DMS 273 (cell line): ENCODE results near the gene KCNAB2.

Experiments used
- DNase-seq: peaks from one replicate; lab custom pipeline; 2025; ENCODE audit not compliant: unreplicated experiment; lab: John Stamatoyannopoulos, UW

The KCNAB2 gene

DNA sequence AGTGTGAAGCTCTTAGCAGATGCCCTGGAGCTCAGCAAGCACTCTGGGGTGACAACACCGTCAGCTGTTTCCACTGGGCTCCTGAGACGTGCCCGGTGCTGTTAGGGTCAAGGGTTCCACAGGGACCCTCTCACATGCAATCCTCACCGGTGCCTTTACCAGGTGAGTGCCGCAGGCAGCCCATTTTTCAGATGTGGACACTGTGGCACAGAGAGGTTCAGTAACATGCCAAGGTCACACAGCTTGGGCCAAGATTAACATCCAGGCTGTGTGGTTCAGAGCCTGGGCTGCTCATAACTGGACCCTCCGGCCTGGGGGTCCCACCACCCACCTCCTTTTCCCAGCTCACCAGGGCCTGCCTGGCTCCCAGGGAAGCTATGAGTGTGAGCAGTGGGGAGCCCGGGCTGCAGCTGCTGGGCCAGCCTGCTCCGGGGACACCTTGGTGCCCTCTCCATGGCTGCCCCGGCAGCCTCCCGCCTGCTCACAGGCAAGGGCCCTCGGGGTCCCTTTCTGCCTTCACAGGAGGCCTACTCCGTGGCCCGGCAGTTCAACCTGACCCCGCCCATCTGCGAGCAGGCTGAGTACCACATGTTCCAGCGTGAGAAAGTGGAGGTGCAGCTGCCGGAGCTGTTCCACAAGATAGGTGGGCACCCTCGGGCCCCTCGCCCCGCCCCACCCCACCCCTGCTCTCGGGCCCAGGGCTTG is 49.3 kb downstream of the KCNAB2 start:
- DNase-seq, result no peak

DNA sequence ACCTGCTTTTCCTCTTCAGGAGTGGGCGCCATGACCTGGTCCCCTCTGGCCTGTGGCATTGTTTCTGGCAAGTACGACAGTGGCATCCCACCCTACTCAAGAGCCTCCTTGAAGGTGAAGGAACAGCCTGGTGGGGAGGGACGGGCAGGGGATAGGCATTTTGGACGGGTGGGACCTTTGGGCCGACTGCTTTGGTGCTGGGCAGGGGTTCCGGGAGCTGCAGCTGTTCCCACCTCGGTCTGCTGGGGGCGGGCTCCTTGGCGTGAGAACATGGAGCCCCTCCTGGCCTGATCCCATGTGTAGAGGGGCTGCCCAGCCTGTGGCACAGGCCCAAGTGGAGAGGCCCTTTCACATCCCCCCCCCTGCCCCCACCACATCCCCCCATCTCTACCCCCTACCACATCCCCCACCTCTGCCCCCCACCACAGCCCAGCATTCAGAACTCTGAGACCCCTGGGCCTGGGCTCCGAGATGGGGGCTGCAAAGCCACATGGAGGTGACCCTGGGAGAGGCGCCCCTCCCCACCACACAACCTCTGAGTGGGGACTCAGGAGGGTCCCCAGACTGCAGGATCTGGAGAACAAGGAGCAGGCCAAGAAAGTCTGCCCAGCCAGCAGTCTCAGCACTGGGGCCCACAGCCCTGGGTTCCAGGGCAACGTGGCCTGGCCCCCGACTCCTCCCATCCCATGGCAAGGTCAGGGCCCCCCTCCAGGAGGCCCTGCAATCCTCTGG is 50.0 kb downstream of the KCNAB2 start:
- no peak for DNase-seq

DNA sequence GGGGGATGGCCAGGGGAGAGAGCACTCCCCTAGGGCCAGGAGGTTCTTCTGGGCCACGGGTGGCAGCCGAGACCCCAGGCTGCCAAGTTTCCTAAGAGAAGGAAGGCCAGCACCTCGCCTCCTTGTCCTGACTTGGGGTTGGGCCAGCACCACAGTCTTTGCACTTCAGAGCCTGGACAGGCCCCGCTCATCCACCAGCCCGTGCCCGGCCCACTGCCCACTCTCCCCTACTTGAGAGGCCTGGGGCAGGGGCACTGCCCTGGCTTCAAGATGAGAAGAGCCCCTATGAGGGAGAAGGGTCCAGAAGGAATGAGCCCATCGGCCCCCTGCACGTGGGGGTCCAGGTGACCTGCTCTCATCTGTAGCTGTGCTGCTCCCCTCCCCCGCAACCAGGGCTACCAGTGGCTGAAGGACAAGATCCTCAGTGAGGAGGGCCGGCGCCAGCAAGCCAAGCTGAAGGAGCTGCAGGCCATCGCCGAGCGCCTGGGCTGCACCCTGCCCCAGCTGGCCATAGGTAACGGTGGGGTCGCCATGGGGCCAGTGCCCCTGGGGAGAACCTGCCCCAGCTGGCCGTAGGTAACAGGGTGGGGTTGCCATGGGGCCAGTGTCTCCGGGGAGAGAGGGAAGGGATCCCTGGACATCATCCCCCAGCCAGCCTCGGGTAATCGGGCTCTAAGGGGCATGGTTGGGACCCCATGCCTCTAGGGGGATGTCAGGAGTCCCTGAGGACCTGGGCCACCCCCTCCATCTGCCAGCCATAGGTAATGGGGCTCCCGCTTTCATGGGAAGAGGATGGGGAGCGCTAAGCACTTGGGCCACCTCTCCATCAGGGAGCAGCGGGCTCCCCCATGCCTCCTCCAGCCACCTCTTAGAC is 50.8 kb downstream of the KCNAB2 start:
- DNase-seq, result no peak

DNA sequence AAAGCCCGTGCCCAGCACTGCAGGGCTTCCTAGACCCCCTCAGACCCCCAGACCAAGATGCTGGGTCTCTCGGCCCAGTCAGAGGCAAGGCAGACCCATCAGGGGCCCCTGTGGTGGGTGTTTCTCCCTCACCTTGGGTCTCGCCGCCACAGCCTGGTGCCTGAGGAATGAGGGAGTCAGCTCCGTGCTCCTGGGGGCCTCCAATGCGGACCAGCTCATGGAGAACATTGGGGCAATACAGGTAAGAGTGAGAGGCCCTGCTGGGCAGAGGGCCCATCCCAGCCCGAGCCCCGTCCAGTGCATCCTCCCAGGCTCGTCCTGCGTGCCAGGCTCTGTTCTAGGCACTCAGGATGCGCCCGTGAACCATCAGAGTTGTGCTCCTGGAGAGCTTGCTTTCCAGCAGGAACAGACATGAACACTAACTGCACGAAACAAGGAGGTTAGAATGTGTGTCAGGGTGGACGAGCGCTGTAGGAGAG is 51.5 kb downstream of the KCNAB2 start:
- DNase-seq, result no peak

DNA sequence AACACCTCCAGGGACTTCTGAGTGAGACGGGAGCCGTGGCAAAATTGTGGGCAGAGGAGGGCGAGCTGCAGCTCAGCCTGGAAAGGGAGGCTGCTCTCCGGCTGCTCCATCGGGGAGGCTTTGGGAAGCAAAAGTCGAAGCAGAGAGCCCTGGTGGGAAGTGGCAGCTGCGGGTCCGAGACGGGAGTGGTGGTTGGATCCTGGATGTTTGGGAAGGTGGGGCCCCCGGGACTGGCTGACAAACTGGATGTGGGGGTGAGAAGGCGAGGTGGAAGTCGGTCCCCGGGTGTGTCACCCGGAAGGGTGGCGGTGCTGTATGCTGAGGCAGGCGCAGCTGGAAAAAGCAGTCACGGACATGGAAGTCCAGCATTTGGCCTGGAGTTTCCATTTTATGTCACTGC is 52.1 kb downstream of the KCNAB2 start:
- no peak for DNase-seq

DNA sequence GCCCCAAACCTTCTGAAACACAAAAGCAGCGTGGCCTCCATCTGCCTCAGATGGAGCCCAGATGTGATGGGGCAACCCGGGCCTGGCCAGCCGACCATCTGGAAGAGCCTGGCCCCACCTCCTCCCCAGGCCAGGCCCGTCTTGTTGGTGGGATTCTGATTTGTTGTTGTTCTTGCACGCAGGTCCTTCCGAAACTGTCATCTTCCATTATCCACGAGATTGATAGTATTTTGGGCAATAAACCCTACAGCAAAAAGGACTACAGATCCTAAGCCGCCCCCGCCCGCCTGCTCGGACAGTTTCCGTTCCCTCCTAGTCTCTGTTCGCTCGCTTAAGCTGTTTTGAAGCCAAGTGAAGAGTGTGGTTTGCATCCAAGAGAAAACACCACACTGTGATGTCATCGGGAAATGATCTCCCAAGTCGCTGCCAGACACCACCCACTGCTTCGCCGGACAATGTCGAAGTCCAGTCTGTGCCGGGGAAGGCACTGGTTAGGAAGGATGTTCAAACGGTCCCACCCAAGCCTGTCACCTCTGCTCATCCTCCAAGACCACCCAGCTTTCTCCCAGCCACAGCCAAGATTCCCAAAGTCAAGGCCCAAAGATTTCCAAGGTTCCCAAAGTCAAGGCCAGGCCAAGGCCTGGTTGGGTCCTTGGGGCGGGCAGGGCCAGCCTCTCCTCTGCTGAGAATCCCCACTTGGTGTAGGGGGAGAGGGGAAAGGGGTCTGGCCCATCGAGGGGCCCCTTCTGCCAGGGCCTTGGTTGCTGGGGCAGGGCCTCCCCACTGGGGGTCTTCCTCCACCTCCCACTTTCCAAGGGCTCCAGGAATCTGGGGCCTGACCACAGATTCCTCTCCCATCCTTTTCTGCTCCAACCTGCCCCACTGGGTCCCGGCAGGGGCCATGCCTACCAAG is 52.9 kb downstream of the KCNAB2 start:
- peak; percentile 64 for DNase-seq

DNA sequence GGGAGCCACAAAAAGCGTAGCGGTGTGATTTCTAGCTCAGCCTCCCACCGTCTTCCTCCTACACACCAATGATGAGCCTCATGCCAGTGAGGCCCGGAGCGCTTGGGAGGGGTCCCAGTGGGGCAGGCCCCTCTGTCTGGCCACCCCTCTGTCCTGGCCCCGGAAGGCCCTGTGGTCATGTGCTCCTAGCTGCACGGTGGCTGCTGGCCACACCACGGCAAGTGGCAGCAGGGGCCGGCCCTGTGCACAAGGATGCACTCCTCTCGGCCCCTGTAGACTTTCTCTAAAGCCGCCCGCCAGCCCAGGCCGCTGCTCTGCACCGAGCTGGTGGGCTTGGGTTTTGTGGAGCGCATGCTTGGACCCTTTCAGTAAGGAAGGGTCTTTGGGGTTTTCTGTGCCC is 53.6 kb downstream of the KCNAB2 start:
- DNase-seq, result no peak

DNA sequence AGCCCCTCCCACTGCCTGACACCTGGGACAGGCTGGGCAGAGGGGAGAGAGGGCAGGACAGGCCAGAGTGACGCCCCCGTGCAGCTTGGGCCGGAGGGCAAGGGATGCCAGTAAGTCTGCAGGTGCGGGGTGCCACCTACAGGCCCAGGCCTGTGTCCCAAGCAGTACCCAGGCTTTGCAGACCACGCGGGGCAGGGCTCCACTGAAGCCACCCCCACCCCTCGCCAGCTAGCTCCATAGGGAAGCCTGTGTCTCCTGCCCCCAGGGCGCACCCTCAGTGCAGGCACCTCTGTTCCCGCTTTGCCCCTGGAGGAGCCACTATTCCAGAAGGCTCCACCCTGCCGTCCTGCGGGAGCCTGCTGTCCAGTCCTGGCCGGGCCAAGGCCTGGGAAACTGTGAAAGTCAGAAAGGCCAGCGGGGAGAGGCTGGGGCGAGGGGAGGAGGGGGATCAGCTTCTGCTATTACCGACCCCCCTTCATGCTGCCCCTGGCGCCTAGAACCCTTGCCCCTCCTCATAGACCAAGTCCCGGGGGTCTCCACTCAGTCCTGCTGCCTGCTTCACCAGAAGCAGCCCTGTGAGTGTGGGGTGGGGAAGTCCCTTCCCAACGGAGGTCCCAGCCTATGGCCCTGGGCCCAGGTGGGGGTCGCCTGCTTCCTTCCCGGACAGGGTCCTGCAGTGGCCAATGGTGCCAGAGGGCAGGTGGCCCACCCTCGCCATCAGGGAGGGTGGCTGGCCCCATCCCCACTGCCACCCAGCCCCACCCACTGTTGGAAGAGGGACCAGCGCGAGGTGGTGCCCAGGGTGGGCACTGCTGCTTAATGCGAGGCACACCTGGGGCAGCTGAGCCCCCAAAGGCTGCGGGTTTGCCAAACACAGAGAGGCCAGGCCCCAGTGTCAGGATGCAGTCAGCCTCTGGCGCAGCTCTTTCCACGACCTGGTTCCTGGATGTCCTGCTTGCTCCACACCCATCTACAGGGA is 54.4 kb downstream of the KCNAB2 start:
- peak; percentile 66 for DNase-seq

DNA sequence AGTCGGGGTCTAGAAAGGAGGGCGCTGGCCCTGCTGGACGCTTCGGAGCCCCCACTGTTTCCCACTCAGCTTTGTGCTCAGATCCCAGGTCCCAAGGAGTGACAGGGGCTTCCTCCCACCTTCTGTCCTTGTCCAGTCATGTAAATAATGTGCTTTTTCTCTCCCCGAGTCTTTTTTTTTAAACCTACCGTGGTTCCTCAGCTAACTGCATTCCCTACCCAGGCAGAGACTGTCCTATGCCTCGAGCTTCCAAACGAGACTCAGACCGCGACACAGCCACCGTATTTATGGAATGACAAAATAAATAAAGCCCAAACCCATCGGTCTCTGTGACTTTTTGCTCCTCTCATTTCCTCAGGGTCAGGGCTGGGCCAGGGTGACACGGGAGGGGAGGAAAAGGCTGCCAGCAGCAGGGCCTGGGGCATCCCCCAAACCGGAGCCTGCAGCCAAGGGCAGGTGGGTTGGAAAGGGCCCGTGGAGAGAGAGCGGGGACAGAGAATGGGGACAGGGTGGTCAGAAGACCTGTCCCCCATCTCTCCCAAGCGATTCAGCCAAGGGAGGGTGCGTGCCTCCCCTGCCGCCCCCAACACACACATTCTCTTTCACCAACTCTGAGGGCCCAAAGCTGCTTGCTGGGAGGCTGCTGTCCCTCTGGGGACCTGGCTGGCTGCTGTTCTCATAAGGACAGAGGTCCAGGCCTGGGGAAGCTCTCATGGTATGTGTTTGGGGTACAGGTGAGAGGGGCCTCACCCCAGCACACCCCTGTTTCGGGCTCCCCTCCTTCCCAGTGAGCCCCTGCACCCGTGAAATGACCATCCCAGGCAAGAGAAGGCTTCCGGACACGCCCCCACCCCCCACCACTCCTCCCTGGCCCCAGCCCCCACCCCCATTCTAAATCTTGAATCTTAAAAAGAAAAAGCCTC is 55.4 kb downstream of the KCNAB2 start:
- no peak for DNase-seq

DNA sequence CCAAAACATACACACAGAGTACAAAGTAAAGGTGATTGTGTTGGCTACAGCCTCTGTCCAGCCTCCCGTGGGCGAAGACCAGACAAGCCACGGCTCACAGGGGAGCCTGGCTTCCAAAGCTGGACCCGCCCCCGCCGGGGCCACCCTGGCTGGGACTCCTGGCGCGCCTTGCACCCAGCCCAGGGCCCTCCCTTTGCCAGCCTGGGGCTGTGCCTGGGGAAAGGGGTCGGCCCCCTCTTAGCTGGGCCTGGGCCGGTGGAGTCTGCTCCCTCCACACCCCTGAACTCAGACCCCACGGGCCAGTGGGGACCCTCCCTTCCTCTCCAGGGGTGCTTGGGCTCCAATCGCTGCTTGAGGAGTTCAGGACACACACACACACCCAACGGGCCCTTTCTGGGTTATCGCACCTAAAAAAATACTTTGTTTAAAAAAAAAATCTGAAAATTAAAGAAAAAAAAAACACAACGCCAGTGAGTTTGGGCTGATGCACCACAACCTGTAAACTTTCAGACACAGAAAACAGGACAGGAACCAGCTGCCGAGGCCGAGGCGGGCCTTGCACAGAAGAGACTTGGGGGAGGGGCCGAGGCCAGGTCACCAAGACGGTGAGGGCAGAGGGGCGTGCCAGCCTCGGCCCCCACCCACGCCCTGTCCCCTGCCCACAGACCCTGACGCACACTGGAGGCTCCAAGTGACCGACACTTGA is 56.3 kb downstream of the KCNAB2 start:
- no peak for DNase-seq

DNA sequence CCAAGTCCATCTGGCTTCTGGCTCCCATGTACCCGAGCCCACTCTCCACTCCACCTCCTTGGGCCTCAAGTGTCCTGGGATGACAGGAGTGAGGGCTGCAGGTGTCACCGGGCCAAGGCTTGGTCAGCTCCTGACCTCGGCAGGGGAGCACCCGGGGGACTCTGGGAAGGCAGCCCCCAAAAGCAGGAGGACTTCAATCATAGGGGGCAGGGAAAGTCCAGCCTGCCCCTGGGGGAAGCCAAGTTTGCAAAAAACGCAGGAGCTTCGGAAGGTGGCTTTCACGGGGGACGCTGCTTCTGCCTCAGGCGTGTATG is 56.8 kb downstream of the KCNAB2 start:
- no peak for DNase-seq

DNA sequence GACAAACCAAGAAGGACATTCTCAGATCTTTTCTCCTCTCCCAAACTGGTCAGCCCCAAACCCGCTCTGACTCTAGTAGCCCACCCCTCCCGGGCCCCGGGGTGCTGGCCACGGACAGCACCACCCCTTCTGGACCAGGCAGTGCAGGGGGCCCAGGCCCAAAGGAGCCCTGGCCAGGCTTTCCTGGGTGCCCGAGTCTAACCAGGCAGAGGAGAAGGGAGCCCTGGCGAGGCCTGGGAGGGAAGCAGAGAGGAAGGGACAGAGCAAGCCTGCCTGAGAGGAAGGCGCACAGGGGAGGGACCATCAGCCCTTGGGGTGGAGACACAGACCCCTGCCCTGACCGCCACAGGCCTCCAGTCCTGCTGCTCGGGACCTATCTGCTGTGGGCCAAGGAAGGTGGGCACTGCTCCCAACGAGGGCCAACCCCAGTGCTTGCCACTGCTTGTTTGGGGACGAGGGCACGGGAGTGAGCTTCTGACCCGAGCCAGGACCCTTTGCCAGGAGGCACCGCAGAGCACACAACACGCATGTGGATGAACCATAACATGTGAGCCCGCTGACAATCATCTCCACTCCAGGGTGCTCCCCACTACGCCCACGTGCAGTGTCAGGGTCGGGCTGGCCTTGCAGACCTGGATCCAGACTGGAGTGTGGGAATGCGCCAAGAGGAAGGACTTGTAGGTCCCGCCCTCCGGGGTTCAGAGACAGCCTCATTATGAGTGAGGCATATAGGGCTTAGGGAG is 57.6 kb downstream of the KCNAB2 start:
- no peak for DNase-seq

DNA sequence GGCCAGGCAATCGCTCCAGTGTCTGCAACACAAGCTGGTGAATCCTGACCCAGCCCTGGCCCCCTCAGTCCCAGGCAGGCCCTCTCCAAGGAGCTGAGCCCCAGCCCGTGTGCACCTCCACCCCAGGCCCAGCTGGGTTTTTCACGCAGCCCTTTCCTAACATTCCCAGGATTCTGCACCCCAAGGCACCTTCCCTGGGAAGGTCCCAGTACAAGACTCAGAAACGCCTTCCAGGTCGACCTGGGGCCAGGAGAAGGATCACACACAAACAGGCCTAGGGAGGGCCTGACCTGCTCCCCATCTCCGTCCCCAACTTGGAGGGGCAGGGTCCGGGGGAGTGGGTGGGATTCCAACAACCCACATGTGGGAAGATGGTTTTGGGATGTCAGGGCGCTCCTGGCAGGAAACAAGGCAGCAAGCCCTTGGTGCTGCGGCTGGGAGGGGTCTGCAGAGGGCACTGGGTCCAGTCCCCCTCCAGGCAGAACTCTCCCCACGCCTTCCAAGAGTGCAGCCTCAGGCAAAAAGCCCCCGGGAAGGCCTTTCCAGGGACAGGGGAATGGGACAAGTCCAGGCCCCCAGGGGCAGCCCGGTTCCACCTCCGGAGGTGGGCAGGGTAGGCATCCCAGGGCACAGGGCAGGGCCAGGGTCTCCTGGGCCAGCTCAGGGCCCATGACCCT is 58.3 kb downstream of the KCNAB2 start:
- DNase-seq, result no peak

DNA sequence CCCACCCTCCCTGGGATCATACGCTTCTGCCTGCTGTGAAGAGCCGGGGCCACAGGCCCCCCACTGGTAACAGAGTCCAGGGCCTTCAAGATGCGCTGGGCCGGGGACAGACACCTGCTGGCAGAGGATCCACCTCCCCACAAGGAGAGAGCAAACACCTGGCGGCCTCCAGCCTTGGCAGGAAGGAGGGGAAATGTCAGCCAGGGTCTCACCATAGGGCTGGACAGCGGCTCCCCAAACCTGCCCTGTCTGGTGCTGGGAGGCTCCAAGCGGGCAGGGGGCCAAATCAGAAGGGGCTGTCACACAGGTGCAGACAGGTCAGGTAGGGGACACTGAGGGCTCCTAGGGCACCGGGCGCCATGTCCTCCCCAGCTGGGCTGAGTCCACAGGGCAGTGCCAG is 58.9 kb downstream of the KCNAB2 start:
- DNase-seq, result no peak

DNA sequence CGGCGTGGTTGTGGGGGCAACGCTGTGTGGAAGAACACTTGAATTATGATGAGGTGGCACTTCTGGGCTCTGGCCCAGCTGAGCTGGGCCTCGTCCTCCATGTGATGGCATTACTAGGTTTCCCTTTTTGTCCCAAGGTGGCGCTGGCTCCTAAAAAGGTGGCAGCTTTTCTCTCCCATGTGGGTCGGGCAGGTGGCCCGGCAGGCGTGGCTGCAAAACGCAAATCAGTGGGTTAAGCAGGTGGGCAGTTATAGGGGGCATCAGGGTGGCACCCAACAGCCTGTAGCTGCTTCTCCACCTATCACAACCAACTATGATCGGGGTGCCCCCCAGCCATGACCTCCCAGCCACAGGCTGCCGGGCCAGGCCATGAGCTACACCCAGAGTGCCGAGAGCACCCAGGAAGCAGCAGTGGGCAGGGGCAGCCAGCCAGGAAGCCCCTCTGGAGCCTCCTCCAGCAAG is 59.6 kb downstream of the KCNAB2 start:
- DNase-seq, result peak; percentile 38

DNA sequence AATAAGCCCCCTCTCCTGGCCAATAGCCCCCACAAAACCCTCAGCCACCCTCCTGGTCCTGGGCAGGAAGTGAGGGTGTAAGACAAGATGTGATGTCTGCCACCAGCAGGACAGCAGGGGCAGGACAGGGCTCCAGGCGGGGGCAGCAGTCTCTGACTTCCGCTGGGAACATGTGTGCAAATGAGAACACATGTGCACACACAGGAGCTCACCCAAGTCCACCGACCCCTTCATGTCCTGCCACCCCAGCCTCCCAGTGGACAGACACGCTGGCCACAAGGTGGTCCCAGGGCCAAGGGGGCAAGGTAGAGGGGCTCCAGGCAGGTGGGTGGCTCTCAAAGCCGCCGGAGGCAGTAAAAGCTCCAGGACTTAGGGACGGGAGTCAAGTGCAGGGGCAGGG is 60.1 kb downstream of the KCNAB2 start:
- no peak for DNase-seq

DNA sequence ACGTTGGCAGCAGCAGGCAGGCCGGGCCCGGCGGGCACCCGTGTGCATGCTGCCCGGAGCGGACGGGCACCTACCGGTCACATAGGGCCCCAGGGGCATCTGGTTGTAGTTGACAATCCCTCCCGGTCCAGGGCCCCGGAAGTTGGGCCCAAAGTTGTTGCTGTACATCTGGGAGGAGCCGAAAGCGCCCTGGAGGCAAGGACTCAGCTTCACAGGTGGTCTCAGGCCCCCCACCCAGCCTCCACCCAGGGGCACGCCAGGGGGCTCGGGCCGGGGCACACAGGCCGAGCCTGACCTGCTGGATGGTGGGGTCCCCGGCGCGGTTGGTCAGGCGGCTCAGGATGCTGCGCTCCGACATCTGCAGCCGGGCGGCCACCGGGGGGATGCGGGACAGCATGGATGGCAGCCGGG is 60.6 kb downstream of the KCNAB2 start:
- no peak for DNase-seq
